Measurements from ENCODE around the gene PITPNC1. TPM values are rescaled to one million over a fixed set of nuclear protein-coding genes. Genes with fewer than 3 reads are reported as not detected.
"Not testable (repeated sequence)": the region's sequence is repeated elsewhere in the genome, so short reads cannot be mapped to it uniquely, and the experiment has no call there.

PITPNC1 gene
- total RNA-seq, 1 donor from 2014 or later, result 12.4 TPM

- DNase-seq (ENCODE audit: low read depth), result no peak
- no peak overlapping the region for H3K27ac Mint-ChIP-seq (ENCODE audit: unreplicated experiment)
Observed at GRCh38 chr17:67576471-67577115, 199.5 kb downstream of the PITPNC1 start.

GRCh38 chr17:67577429-67578141, 200.5 kb downstream of the PITPNC1 start:
- H3K27ac Mint-ChIP-seq (ENCODE audit: unreplicated experiment), result no peak overlapping the region
- no peak overlapping the region for H3K4me3 Mint-ChIP-seq (ENCODE audit: unreplicated experiment)
- H3K4me3 ChIP-seq (ENCODE audit: insufficient read depth, low read depth, low read length), result no peak overlapping the region
- DNase-seq (ENCODE audit: low read depth), result no peak
- H4K20me1 ChIP-seq (ENCODE audit: insufficient read depth, low read length), result no peaks in the 10 kb centered on the region
- no peak overlapping the region for H2AFZ ChIP-seq (ENCODE audit: low read depth, low read length)
- H3K79me2 ChIP-seq (ENCODE audit: insufficient read depth, low read length), result no peaks in the 10 kb centered on the region
- H3K36me3 Mint-ChIP-seq (ENCODE audit: low read depth, unreplicated experiment), result peaks cover 4% of the 10 kb centered on the region
- H3K4me1 ChIP-seq (ENCODE audit: insufficient read depth, low read length), result no peaks in the 10 kb centered on the region
- no peaks in the 10 kb centered on the region for H3K9me3 ChIP-seq (ENCODE audit: insufficient read depth, low read depth, low read length)
- FAIRE-seq, result no peak
- H3K27me3 Mint-ChIP-seq (ENCODE audit: low read depth, unreplicated experiment), result no peaks in the 10 kb centered on the region
- TF ChIP-seq CTCF (IDR thresholded peaks at IDR 0.05; ENCODE audit: insufficient read depth, low read depth, low read length) (no peak), EZH2 (IDR thresholded peaks at IDR 0.05; ENCODE audit: insufficient read depth, low read length) (no peak)
- H3K27ac ChIP-seq (ENCODE audit: low read depth, low read length), result no peak overlapping the region
- H3K4me2 ChIP-seq (ENCODE audit: low read length), result no peak overlapping the region
- no peak overlapping the region for H3K9ac ChIP-seq (ENCODE audit: low read length)
- no peaks in the 10 kb centered on the region for H3K4me1 Mint-ChIP-seq (ENCODE audit: low read depth, unreplicated experiment)
- no peaks in the 10 kb centered on the region for H3K27me3 ChIP-seq (ENCODE audit: insufficient read depth, low read length)
- H3K36me3 ChIP-seq (ENCODE audit: insufficient read depth, low read length), result no peaks in the 10 kb centered on the region
- H3K9me3 Mint-ChIP-seq (ENCODE audit: unreplicated experiment), result no peaks in the 10 kb centered on the region

More at GRCh38 chr17:67576471-67577115, 199.5 kb downstream of the PITPNC1 start:
- TF ChIP-seq EZH2 (IDR thresholded peaks at IDR 0.05; ENCODE audit: insufficient read depth, low read length), result no peak
- TF ChIP-seq CTCF (IDR thresholded peaks at IDR 0.05; ENCODE audit: insufficient read depth, low read depth, low read length), result no peak
- Histone ChIP-seq H3K9me3 (ENCODE audit: insufficient read depth, low read depth, low read length) (no peaks in the 10 kb centered on the region), H3K9ac (ENCODE audit: low read length) (no peak overlapping the region), H3K4me2 (ENCODE audit: low read length) (no peak overlapping the region), H3K27ac (ENCODE audit: low read depth, low read length) (no peak overlapping the region), H3K4me3 (ENCODE audit: insufficient read depth, low read depth, low read length) (no peak overlapping the region), H3K79me2 (ENCODE audit: insufficient read depth, low read length) (no peaks in the 10 kb centered on the region), H3K4me1 (ENCODE audit: insufficient read depth, low read length) (no peaks in the 10 kb centered on the region), H3K36me3 (ENCODE audit: insufficient read depth, low read length) (no peaks in the 10 kb centered on the region), H3K27me3 (ENCODE audit: insufficient read depth, low read length) (no peaks in the 10 kb centered on the region), H2AFZ (ENCODE audit: low read depth, low read length) (no peak overlapping the region), H4K20me1 (ENCODE audit: insufficient read depth, low read length) (no peaks in the 10 kb centered on the region)
- no peak for FAIRE-seq
- no peak overlapping the region for H3K4me3 Mint-ChIP-seq (ENCODE audit: unreplicated experiment)
- peaks cover 4% of the 10 kb centered on the region for H3K36me3 Mint-ChIP-seq (ENCODE audit: low read depth, unreplicated experiment)
- no peaks in the 10 kb centered on the region for H3K4me1 Mint-ChIP-seq (ENCODE audit: low read depth, unreplicated experiment)
- H3K9me3 Mint-ChIP-seq (ENCODE audit: unreplicated experiment), result no peaks in the 10 kb centered on the region
- H3K27me3 Mint-ChIP-seq (ENCODE audit: low read depth, unreplicated experiment), result no peaks in the 10 kb centered on the region

GRCh38 chr17:67578142-67578457, 201.0 kb downstream of the PITPNC1 start:
- H3K4me1 ChIP-seq (ENCODE audit: insufficient read depth, low read length), result no peaks in the 10 kb centered on the region
- no peak overlapping the region for H3K4me3 ChIP-seq (ENCODE audit: insufficient read depth, low read depth, low read length)
- no peaks in the 10 kb centered on the region for H3K9me3 ChIP-seq (ENCODE audit: insufficient read depth, low read depth, low read length)
- H3K9me3 Mint-ChIP-seq (ENCODE audit: unreplicated experiment), result no peaks in the 10 kb centered on the region
- TF ChIP-seq CTCF (IDR thresholded peaks at IDR 0.05; ENCODE audit: insufficient read depth, low read depth, low read length) (no peak), EZH2 (IDR thresholded peaks at IDR 0.05; ENCODE audit: insufficient read depth, low read length) (no peak)
- no peaks in the 10 kb centered on the region for H3K4me1 Mint-ChIP-seq (ENCODE audit: low read depth, unreplicated experiment)
- H3K4me2 ChIP-seq (ENCODE audit: low read length), result no peak overlapping the region
- H3K9ac ChIP-seq (ENCODE audit: low read length), result no peak overlapping the region
- no peak overlapping the region for H3K27ac Mint-ChIP-seq (ENCODE audit: unreplicated experiment)
- H3K36me3 ChIP-seq (ENCODE audit: insufficient read depth, low read length), result no peaks in the 10 kb centered on the region
- H3K27me3 ChIP-seq (ENCODE audit: insufficient read depth, low read length), result no peaks in the 10 kb centered on the region
- peaks cover 3% of the 10 kb centered on the region for H3K36me3 Mint-ChIP-seq (ENCODE audit: low read depth, unreplicated experiment)
- DNase-seq (ENCODE audit: low read depth), result no peak
- no peak overlapping the region for H3K27ac ChIP-seq (ENCODE audit: low read depth, low read length)
- H3K79me2 ChIP-seq (ENCODE audit: insufficient read depth, low read length), result no peaks in the 10 kb centered on the region
- H3K27me3 Mint-ChIP-seq (ENCODE audit: low read depth, unreplicated experiment), result no peaks in the 10 kb centered on the region
- FAIRE-seq, result no peak
- no peak overlapping the region for H3K4me3 Mint-ChIP-seq (ENCODE audit: unreplicated experiment)
- H4K20me1 ChIP-seq (ENCODE audit: insufficient read depth, low read length), result no peaks in the 10 kb centered on the region
- H2AFZ ChIP-seq (ENCODE audit: low read depth, low read length), result no peak overlapping the region

GRCh38 chr17:67578679-67579405, 201.8 kb downstream of the PITPNC1 start:
- H3K36me3 ChIP-seq (ENCODE audit: insufficient read depth, low read length); H3K9me3 Mint-ChIP-seq (ENCODE audit: unreplicated experiment); H3K36me3 Mint-ChIP-seq (ENCODE audit: low read depth, unreplicated experiment); H3K4me1 ChIP-seq (ENCODE audit: insufficient read depth, low read length); H3K79me2 ChIP-seq (ENCODE audit: insufficient read depth, low read length); H3K27ac ChIP-seq (ENCODE audit: low read depth, low read length); H3K27me3 ChIP-seq (ENCODE audit: insufficient read depth, low read length); H3K27ac Mint-ChIP-seq (ENCODE audit: unreplicated experiment); H3K4me2 ChIP-seq (ENCODE audit: low read length); FAIRE-seq; H4K20me1 ChIP-seq (ENCODE audit: insufficient read depth, low read length); H2AFZ ChIP-seq (ENCODE audit: low read depth, low read length); DNase-seq (ENCODE audit: low read depth); H3K27me3 Mint-ChIP-seq (ENCODE audit: low read depth, unreplicated experiment); H3K9ac ChIP-seq (ENCODE audit: low read length); H3K4me3 ChIP-seq (ENCODE audit: insufficient read depth, low read depth, low read length); H3K4me3 Mint-ChIP-seq (ENCODE audit: unreplicated experiment); H3K4me1 Mint-ChIP-seq (ENCODE audit: low read depth, unreplicated experiment); H3K9me3 ChIP-seq (ENCODE audit: insufficient read depth, low read depth, low read length): not testable (repeated sequence)
